NCI-H1048 (cell line): ENCODE measurements around the gene S1PR2.
"Not testable (repeated sequence)": the region's sequence is repeated elsewhere in the genome, so short reads cannot be mapped to it uniquely, and the experiment has no call there.

ENCODE experiments used
- DNase-seq: peaks from one replicate; lab custom pipeline; 2025; lab: John Stamatoyannopoulos, UW

S1PR2 gene

DNA sequence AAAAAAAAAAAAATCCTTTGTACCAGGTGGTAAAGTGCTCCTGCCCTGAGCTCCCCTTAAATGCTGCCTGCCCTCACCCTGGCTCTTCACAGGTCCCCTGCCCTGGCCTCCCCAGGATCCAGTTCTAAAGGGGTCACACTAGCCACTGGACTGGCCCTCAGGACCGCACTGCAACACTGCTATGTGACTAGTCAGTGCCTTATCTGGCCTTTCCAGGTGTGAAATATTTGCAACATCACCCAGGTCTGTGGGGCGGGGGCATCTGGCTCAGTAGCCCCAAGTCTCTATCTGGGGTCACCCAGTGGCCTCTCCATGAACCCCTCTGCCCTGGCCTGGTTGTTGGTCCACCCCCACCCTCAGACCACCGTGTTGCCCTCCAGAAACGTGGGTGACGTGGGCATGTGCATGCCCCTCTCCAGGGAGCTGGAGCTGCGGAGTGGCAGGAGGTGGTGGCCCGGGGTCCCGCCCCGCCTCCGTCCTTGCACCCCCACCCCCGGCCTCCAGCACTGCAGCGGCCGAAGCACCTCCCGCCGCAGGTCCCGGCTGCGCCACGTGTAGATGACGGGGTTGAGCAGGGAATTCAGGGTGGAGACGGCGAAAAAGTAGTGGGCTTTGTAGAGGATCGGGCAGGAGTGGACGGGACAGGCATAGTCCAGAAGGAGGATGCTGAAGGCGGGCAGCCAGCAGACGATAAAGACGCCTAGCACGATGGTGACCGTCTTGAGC, 7.5 kb downstream of the S1PR2 start:
- DNase-seq, result no peak

GRCh38 chr19:10222201-10222890, 8.8 kb downstream of the S1PR2 start:
- no peak for DNase-seq

DNA sequence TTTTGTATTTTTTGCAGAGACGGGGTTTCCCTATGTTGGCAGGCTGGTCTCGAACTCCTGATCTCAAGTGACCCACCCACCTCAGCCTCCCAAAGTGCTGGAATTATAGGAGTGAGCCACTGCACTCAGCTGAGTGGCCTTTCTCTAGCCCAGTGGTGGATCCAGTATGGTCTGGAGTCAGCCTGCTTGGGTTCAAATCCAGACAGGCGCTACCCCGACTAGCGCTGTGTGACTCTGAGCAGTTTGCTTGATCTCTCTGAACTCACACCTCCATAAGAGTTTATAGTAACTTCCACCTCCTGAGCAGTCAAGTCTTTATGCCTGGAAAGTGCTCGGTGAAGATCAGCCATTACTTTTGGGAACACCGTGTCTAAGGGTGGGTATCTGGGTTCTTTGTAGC, 10.4 kb downstream of the S1PR2 start:
- no peak for DNase-seq

- no peak for DNase-seq
These were observed 11.5 kb downstream of the S1PR2 start for GRCh38 chr19:10219678-10220077.

- DNase-seq, result no peak
These were observed 14.0 kb downstream of the S1PR2 start for GRCh38 chr19:10217085-10217484.

GRCh38 chr19:10214784-10215183, 16.3 kb downstream of the S1PR2 start:
- DNase-seq, result no peak

DNA sequence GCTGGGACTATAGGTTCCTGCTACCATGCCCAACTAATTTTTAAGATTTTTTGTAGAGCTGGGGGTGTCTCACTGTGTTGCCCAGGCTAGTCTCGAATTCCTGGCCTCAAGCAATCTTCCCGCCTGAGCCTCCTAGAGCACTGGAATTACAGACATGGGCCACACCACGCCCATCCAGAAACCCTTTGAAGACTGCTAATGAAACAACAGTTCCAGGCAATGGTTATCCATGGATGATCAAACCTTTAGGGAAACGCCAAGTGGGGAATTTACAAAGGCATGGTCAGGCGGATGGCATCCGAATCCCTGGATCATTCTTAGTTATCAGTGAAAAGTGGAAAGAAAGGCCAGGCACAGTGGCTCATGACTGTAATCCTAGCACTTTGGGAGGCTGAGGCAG, 19.4 kb downstream of the S1PR2 start:
- DNase-seq, result no peak

DNA sequence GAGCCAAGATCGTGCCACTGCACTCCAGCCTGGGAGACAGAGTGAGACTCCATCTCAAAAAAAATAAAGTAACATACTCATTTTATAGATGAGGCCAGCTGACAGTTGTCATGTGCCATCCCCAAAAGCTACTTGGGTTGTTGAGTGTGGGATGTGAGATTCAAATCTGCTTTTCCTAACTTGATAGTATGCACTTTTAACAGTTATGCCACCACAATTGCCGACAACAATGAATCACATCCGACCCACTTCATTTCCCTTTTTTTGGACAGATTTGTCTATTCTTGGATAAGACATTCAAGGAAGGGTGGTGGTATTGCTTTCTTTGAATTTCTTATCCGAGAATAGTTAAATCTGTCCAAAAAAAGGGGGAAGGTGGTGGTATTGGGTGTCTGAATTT, 20.1 kb downstream of the S1PR2 start:
- DNase-seq, result no peak

- no peak for DNase-seq
These were observed 21.8 kb downstream of the S1PR2 start for GRCh38 chr19:10209315-10209714.

DNA sequence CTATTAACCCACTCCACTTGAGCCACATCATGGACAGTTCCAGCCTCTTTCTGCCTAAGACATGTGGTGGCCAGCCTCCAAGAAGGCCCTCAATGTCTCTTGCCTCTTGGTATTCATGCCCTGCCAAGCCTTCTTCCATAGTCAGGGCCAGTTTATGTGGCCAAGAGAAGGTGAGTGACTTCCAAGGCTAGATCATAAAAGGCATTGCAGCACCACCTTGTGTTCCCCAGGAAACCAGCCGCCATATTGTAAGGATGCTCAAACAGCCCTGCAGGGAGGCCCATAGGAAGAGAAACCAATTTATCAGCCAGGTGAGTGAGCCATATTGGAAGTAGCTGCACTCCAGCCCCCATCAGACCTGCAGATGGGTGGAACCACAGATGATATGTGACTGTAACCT, 24.1 kb downstream of the S1PR2 start:
- no peak for DNase-seq

DNA sequence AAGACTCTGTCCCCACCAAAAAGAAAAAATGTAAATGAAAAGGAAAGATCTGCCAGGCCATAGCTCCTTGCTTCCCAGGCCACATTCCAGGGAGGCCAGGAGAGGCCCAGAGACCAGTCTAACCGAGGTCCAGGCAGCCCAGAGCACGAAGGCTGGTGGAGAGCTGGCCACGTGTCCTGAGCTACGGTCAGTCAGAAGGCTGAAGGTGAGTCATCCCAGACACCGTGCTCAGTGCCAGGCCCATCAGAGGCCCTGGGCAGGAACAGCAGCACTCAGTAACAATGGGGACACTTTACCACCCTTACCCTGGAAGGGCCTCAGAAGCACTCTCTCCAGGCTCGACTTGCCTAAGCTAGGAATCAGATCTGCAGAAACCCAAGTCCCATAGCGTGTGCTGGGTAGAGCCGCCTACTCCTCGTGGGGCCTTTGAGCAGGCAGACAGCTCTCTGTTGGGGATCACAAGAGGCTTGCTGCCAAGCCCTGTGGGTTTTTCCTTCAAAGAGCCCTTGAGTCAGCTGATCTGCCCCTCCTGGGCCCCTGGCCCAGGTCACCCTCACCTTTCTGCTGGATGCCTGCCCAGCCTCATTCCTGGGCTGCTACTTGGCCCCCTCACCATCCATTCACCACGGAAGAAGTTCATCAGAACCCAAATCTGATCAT, 24.8 kb downstream of the S1PR2 start:
- DNase-seq, result no peak

DNA sequence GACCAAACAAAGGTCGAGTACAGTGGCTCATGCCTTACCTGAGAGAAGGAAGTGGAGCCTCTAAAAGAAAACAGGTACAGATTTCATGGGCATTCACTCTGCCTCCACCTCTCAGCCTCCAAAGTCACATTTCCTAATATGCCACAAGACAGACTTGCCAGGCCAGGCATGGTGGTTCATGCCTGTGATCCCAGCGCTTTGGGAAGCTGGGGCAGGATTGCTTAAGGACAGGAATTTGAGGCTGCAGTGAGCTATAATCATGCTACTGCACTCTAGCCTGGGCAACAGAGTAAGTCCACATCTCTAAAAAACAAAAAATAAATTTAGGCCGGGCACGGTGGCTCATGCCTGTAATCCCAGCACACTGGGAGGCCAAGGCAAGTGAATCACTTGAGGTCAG, 25.5 kb downstream of the S1PR2 start:
- DNase-seq, result no peak

DNA sequence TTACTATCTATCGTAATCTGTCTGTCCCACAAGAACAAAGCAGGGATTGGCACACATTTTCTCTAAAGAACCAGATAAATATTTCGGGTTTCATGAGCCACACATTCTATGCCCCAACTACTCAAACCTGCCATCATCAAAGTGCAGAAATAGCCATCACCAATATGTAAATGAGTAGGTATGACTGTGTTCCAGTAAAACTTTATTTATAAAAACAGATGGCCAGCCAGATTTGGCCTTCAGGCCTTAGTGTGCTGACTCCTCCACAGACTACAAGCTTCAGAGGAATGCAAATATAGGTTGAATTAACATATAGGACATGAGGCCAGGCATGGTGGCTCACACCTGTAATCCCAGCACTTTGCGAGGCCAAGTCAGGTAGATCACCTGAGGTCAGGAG, 27.4 kb downstream of the S1PR2 start:
- DNase-seq, result no peak

- no peak for DNase-seq
These were observed 30.0 kb downstream of the S1PR2 start for GRCh38 chr19:10201176-10201575.

- not testable (repeated sequence) for DNase-seq
These were observed 31.0 kb downstream of the S1PR2 start for GRCh38 chr19:10200101-10200500.

- not testable (repeated sequence) for DNase-seq
These were observed 32.1 kb downstream of the S1PR2 start for GRCh38 chr19:10198889-10199644.

DNA sequence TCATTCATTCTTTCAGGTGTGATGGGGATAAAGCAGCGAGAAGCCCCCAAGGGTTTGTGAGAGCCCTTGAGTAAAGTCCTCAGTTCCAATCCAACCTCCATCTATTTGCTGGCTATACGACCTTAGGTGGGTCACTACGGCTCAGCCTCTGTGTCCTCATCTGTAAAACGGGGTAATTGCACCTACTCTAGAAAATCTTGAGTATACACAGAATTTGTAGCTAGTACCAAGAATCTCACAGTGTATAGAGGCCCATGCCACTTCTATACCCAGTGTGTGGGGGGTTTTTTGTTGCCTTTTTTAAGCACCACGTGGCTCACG, 36.0 kb downstream of the S1PR2 start:
- DNase-seq, result no peak

- peak; percentile 83 for DNase-seq
These were observed 36.5 kb downstream of the S1PR2 start, which contains the start of gene DNMT1 for GRCh38 chr19:10194500-10195198. Gene DNMT1 (minus strand): TSS chr19:10194953. CDS start chr19:10194899, 54 bp downstream.

DNA sequence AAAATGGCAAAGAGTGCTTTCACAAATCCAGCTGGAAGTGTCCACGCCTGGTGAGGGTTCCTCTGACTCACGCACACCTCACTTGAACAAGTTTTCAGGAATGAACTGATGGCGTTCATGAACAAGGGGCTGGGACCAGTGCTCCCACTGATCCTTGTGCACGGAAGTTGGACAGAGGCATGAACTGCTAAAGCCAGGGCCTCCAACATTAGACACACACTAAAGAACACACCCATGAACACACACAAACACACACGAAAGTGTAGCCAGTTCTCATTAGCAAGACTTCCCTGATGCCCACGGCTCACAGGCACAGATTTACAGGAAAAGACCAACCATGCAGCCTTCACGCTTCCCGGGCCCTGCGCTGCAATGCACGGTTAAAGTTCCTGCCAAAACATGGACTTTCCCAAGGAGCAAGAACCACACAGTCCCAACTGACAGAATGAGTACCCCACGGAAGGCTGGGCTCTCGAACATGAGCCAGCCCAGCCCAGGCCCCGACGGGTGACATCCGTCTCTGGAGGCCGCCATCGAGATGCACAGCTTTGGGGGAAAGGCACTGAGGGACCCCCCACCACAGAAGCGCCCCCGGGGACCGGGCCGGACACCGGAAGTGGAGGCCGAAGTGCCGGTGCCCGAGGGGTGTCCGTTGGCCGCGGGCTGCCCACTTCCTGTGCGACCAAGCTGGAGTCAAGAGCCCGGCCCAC, 37.2 kb downstream of the S1PR2 start:
- no peak for DNase-seq

- DNase-seq, result no peak
These were observed 38.2 kb downstream of the S1PR2 start for GRCh38 chr19:10192922-10193321.

DNA sequence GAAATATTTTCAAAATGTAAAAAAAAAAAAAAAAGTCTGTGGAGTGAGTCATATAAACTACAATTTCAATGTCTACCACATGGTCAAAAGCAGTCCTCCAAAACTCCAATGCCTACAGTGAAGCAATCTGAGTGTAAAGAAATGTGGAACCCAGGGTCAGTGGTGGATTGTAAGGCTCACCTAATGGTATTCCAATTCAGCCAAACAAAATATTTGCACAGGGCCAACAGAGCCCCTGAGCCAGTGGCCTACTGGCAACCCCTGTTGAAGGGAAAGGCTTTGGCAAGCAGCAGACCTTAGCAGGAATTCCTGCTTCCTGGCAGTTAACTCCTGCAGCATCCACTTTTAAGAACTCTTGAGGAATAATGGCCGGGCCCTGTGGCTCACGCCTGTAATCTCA, 39.8 kb downstream of the S1PR2 start:
- DNase-seq, result no peak
